Measurements from ENCODE around the gene EPC1. TPM values are rescaled to one million over a fixed set of nuclear protein-coding genes. Genes with fewer than 3 reads are reported as not detected.
A peak's percentile ranks its signal among the peaks of the same experiment; 100 is the strongest.

Gene EPC1
- total RNA-seq, 1 donor from 2014 or later: 36.0 TPM

DNA sequence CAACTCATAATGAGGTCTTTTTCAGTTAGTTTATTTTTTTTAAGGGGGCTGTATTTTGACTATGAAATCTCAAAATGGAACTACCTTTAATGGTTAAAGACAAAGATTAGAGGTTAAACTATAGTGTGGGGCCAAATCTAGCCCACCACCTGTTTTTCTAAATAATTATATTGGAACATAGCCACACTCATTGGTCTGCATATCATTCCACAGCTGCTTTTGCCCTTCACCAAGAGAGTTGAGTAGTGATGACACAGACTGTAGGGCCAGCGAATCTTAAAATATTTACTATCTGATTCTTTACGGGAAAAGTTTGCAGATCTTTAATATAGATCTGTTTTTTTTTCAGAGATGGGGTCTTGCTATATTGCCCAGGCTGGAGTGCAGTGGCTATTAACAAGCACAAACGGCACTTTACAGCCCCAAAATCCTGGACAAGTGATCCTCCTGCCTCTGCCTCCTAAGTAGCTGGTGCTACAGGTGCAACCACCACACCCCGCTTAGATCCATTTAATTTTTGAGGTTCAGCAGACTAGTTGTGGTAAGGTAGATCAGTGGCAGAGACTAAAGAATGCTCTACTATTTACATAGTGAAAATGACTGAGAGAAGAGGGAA, 25.8 kb downstream of the EPC1 start:
- peaks cover 62% of the 10 kb centered on the region for H3K4me1 ChIP-seq
- intact Hi-C loops (cut with DNase I): no loop called here
- no peak for ATAC-seq

GRCh38 chr10:32318476-32318896, 28.5 kb downstream of the EPC1 start:
- no peaks in the 10 kb centered on the region for H3K27me3 ChIP-seq
- peak; percentile 88 for ATAC-seq
- no peaks in the 10 kb centered on the region for H3K36me3 ChIP-seq
- no peak overlapping the region for H3K4me3 ChIP-seq
- intact Hi-C loops (cut with DNase I): no loop called here
- no peaks in the 10 kb centered on the region for H3K9me3 ChIP-seq
- H3K4me1 ChIP-seq: peaks cover 78% of the 10 kb centered on the region
- no peak for DNase-seq
- TF ChIP-seq, protein P1, sequence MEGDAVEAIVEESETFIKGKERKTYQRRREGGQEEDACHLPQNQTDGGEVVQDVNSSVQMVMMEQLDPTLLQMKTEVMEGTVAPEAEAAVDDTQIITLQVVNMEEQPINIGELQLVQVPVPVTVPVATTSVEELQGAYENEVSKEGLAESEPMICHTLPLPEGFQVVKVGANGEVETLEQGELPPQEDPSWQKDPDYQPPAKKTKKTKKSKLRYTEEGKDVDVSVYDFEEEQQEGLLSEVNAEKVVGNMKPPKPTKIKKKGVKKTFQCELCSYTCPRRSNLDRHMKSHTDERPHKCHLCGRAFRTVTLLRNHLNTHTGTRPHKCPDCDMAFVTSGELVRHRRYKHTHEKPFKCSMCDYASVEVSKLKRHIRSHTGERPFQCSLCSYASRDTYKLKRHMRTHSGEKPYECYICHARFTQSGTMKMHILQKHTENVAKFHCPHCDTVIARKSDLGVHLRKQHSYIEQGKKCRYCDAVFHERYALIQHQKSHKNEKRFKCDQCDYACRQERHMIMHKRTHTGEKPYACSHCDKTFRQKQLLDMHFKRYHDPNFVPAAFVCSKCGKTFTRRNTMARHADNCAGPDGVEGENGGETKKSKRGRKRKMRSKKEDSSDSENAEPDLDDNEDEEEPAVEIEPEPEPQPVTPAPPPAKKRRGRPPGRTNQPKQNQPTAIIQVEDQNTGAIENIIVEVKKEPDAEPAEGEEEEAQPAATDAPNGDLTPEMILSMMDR (IDR thresholded peaks at IDR 0.05): no peak
- H3K27ac ChIP-seq: no peak overlapping the region

More for the DNA sequence above, 25.8 kb downstream of the EPC1 start:
- Histone ChIP-seq H3K9me3 (no peaks in the 10 kb centered on the region), H3K27me3 (no peaks in the 10 kb centered on the region), H3K4me3 (no peak overlapping the region), H3K27ac (no peak overlapping the region), H3K36me3 (no peaks in the 10 kb centered on the region)
- no peak for DNase-seq
- TF ChIP-seq, protein P1 (IDR thresholded peaks at IDR 0.05): no peak

- Histone ChIP-seq H3K27ac (no peak overlapping the region), H3K4me3 (no peak overlapping the region), H3K4me1 (peaks cover 84% of the 10 kb centered on the region), H3K27me3 (no peaks in the 10 kb centered on the region), H3K36me3 (no peaks in the 10 kb centered on the region), H3K9me3 (no peaks in the 10 kb centered on the region)
- TF ChIP-seq, protein P1 (IDR thresholded peaks at IDR 0.05): no peak
- no peak for ATAC-seq
- DNase-seq: no peak
- intact Hi-C loops (cut with DNase I): no loop called here
Measured at GRCh38 chr10:32317795-32318357, 29.1 kb downstream of the EPC1 start.

DNA sequence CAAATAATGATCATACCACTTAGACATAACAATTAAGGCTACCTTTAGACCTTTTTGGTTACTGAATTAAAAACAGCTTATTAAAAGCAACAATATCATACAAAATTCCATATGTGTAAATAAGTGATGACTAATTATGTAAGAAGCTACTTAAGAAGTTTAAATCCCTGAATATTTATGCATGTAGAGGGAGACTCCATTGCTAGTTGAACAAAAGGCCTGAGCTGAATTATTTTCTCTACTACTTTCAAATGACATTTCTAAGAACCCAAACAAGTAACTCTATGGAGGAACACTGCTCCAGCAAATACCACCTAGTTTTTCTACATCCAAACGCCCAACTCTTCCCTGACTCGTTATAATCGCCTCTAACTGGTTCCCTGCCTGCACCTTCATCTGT, 31.5 kb downstream of the EPC1 start:
- no peak overlapping the region for H3K4me3 ChIP-seq
- H3K36me3 ChIP-seq: no peaks in the 10 kb centered on the region
- H3K27me3 ChIP-seq: no peaks in the 10 kb centered on the region
- H3K27ac ChIP-seq: no peak overlapping the region
- TF ChIP-seq, protein P1 (IDR thresholded peaks at IDR 0.05): no peak
- no peak for DNase-seq
- ATAC-seq: no peak
- intact Hi-C loops (cut with DNase I): no loop called here
- no peaks in the 10 kb centered on the region for H3K9me3 ChIP-seq
- H3K4me1 ChIP-seq: peaks cover 73% of the 10 kb centered on the region

- Histone ChIP-seq H3K36me3 (no peaks in the 10 kb centered on the region), H3K9me3 (no peaks in the 10 kb centered on the region), H3K4me1 (peaks cover 66% of the 10 kb centered on the region), H3K4me3 (no peak overlapping the region), H3K27me3 (no peaks in the 10 kb centered on the region), H3K27ac (no peak overlapping the region)
- DNase-seq: no peak
- ATAC-seq: no peak
- intact Hi-C loops (cut with DNase I): no loop called here
- TF ChIP-seq, protein P1 (IDR thresholded peaks at IDR 0.05): no peak
Measured at GRCh38 chr10:32314588-32314987, 32.4 kb downstream of the EPC1 start.

Measured in upper lobe of right lung (tissue), 1 donor.